DOHH2 (cell line): ENCODE data around the gene IPCEF1.

Experiments used
- EZH2phosphoT487 ChIP-seq: fragments of 200-600 bp; sonication (generic); IDR thresholded peaks from 2 replicates; pipeline ENCODE4 v1.6.1; 2017; ENCODE audit warnings: borderline replicate concordance, mild to moderate bottlenecking, antibody characterized with exemption, low read length, moderate library complexity, mixed read lengths
- TF ChIP-seq, protein P1 (sequence below): fragments of 200-600 bp; sonication (generic); IDR thresholded peaks from one replicate; pipeline ENCODE4 v1.5.1; 2014; ENCODE audit warnings: antibody characterized with exemption, mild to moderate bottlenecking, low read depth, low read length; ENCODE audit not compliant: poor library complexity, severe bottlenecking

DNA sequence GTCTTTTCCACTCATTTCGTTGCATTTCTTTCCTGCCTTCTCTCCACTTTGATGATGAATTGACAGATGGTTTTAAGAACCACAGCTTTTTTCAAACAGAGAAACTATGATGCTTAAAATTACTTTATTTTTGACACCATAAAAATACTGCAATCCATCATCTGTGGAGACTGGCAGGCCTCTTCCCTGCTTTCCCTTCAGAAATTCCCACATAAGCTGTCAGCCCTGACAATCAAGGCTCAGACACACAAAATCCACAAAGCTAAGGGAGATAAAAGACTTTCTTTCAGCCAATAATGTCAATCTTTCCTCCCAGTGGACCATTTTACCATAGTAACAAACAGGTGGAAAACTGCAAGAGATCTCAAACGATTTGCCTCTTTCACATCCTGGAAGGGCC is 82.4 kb downstream of the IPCEF1 start:
- no peak for TF ChIP-seq EZH2phosphoT487
- TF ChIP-seq, protein P1, sequence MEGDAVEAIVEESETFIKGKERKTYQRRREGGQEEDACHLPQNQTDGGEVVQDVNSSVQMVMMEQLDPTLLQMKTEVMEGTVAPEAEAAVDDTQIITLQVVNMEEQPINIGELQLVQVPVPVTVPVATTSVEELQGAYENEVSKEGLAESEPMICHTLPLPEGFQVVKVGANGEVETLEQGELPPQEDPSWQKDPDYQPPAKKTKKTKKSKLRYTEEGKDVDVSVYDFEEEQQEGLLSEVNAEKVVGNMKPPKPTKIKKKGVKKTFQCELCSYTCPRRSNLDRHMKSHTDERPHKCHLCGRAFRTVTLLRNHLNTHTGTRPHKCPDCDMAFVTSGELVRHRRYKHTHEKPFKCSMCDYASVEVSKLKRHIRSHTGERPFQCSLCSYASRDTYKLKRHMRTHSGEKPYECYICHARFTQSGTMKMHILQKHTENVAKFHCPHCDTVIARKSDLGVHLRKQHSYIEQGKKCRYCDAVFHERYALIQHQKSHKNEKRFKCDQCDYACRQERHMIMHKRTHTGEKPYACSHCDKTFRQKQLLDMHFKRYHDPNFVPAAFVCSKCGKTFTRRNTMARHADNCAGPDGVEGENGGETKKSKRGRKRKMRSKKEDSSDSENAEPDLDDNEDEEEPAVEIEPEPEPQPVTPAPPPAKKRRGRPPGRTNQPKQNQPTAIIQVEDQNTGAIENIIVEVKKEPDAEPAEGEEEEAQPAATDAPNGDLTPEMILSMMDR: no peak
